Measurements from ENCODE around the gene IL7R.

The IL7R gene

GRCh38 chr5:35815089-35815936 lies 41.4 kb upstream of the IL7R start:
- Histone ChIP-seq H3K27ac (no peak overlapping the region), H3K4me2 (no peak overlapping the region), H3K4me1 (ENCODE audit: low read depth, poor library complexity, severe bottlenecking) (no peaks in the 10 kb centered on the region), H3K27me3 (ENCODE audit: insufficient read depth, low read depth) (no peaks in the 10 kb centered on the region), H2AFZ (ENCODE audit: low read depth) (no peak overlapping the region), H3K9ac (no peak overlapping the region), H3K79me2 (ENCODE audit: insufficient read depth, low read depth) (no peaks in the 10 kb centered on the region), H4K20me1 (ENCODE audit: insufficient read depth) (no peaks in the 10 kb centered on the region), H3K36me3 (ENCODE audit: insufficient read depth) (no peaks in the 10 kb centered on the region), H3K4me3 (IDR thresholded peaks at IDR 0.05; ENCODE audit: insufficient read depth, low read depth, low read length) (no peak overlapping the region)
- TF ChIP-seq CTCF (conservative IDR thresholded peaks at IDR 0.05; ENCODE audit: low read depth, low read length) = no peak

GRCh38 chr5:35816881-35817521 lies 39.7 kb upstream of the IL7R start:
- TF ChIP-seq CTCF (conservative IDR thresholded peaks at IDR 0.05; ENCODE audit: low read depth, low read length) = no peak
- H3K27ac ChIP-seq = no peak overlapping the region
- no peaks in the 10 kb centered on the region for H3K27me3 ChIP-seq (ENCODE audit: insufficient read depth, low read depth)
- no peak overlapping the region for H2AFZ ChIP-seq (ENCODE audit: low read depth)
- no peaks in the 10 kb centered on the region for H4K20me1 ChIP-seq (ENCODE audit: insufficient read depth)
- no peak overlapping the region for H3K4me3 ChIP-seq (IDR thresholded peaks at IDR 0.05; ENCODE audit: insufficient read depth, low read depth, low read length)
- H3K4me1 ChIP-seq (ENCODE audit: low read depth, poor library complexity, severe bottlenecking) = no peaks in the 10 kb centered on the region
- H3K9ac ChIP-seq = no peak overlapping the region
- no peaks in the 10 kb centered on the region for H3K79me2 ChIP-seq (ENCODE audit: insufficient read depth, low read depth)
- H3K4me2 ChIP-seq = no peak overlapping the region
- no peaks in the 10 kb centered on the region for H3K36me3 ChIP-seq (ENCODE audit: insufficient read depth)

- Histone ChIP-seq H3K4me1 (ENCODE audit: low read depth, poor library complexity, severe bottlenecking) (no peaks in the 10 kb centered on the region), H3K27me3 (ENCODE audit: insufficient read depth, low read depth) (no peaks in the 10 kb centered on the region), H4K20me1 (ENCODE audit: insufficient read depth) (no peaks in the 10 kb centered on the region), H3K36me3 (ENCODE audit: insufficient read depth) (no peaks in the 10 kb centered on the region), H3K4me2 (no peak overlapping the region), H3K9ac (no peak overlapping the region), H3K27ac (no peak overlapping the region), H2AFZ (ENCODE audit: low read depth) (no peak overlapping the region), H3K4me3 (IDR thresholded peaks at IDR 0.05; ENCODE audit: insufficient read depth, low read depth, low read length) (no peak overlapping the region), H3K79me2 (ENCODE audit: insufficient read depth, low read depth) (no peaks in the 10 kb centered on the region)
- TF ChIP-seq CTCF (conservative IDR thresholded peaks at IDR 0.05; ENCODE audit: low read depth, low read length) = no peak
Measured at GRCh38 chr5:35819026-35819425, 37.7 kb upstream of the IL7R start.

- Histone ChIP-seq H3K27me3 (ENCODE audit: insufficient read depth, low read depth) (no peaks in the 10 kb centered on the region), H3K36me3 (ENCODE audit: insufficient read depth) (no peaks in the 10 kb centered on the region), H3K79me2 (ENCODE audit: insufficient read depth, low read depth) (no peaks in the 10 kb centered on the region), H3K4me2 (no peak overlapping the region), H4K20me1 (ENCODE audit: insufficient read depth) (no peaks in the 10 kb centered on the region), H3K27ac (no peak overlapping the region), H3K9ac (no peak overlapping the region), H3K4me3 (IDR thresholded peaks at IDR 0.05; ENCODE audit: insufficient read depth, low read depth, low read length) (no peak overlapping the region), H3K4me1 (ENCODE audit: low read depth, poor library complexity, severe bottlenecking) (no peaks in the 10 kb centered on the region), H2AFZ (ENCODE audit: low read depth) (no peak overlapping the region)
- no peak for TF ChIP-seq CTCF (conservative IDR thresholded peaks at IDR 0.05; ENCODE audit: low read depth, low read length)
Measured at GRCh38 chr5:35819668-35820067, 37.0 kb upstream of the IL7R start.

All from KMS-11 (cell line).